Right lobe of liver (tissue), 4 donors: Measurements from ENCODE around the gene C1GALT1.

Experiments used
- CTCF ChIP-seq, 4 donors: fragments of 200-600 bp in 3 of 4; fragments of 450-650 bp in 1 of 4; IDR thresholded peaks; one replicate each; pipeline versions ENCODE4 v1.5.1 to v1.8.0; 2016 to 2022; ENCODE audit warnings: antibody characterized with exemption in 4 of 4, mild to moderate bottlenecking in 2 of 4
- POLR2A ChIP-seq: fragments of 450-650 bp; IDR thresholded peaks from one replicate; pipeline ENCODE4 v1.6.1; 2017; ENCODE audit warnings: antibody characterized with exemption, mild to moderate bottlenecking
- donor health status: DM: no; HTN: no; CAD: no.
- donor health status: DM: no; HTN: no; CAD: no.
- donor health status: DM: no; HTN: yes; CAD: no.

- no peak for TF ChIP-seq CTCF (IDR thresholded peaks at IDR 0.05)
- no peak for TF ChIP-seq POLR2A
Measured at GRCh38 chr7:7226407-7226806, 44.1 kb downstream of the C1GALT1 start.
